Karpas-422 (cell line): ENCODE measurements around the gene ANKRD34C. TPM values are rescaled to one million over a fixed set of nuclear protein-coding genes. Genes with fewer than 3 reads are reported as not detected.

Experiments used
- DNase-seq: peaks from one replicate; pipeline ENCODE4 v3.0.0-alpha.2; 2015
- H2AFZ ChIP-seq: fragments of 200-600 bp; sonication (generic); 2 replicates; pipeline ENCODE4 v1.6.1; 2014; ENCODE audit warnings: antibody characterized with exemption, low read length, mixed read lengths
- H3K27ac ChIP-seq: fragments of 200-600 bp; sonication (generic); 2 replicates; pipeline ENCODE4 v1.5.1; 2014; ENCODE audit warnings: mild to moderate bottlenecking, low read length, moderate library complexity
- H3K27me3 ChIP-seq: fragments of 200-600 bp; sonication (generic); 2 replicates; pipeline ENCODE4 v1.6.1; 2014; ENCODE audit warnings: low read length, mixed read lengths
- H3K36me3 ChIP-seq: fragments of 200-600 bp; sonication (generic); 2 replicates; pipeline ENCODE4 v1.6.1; 2014; ENCODE audit warnings: low read length, mixed read lengths; ENCODE audit not compliant: insufficient read depth
- H3K4me1 ChIP-seq: fragments of 200-600 bp; sonication (generic); 2 replicates; pipeline ENCODE4 v1.6.1; 2014; ENCODE audit warnings: mild to moderate bottlenecking, low read length, mixed read lengths
- H3K4me2 ChIP-seq: fragments of 200-600 bp; sonication (generic); 2 replicates; pipeline ENCODE4 v1.6.1; 2014; ENCODE audit warnings: low read length, low read depth, mild to moderate bottlenecking; ENCODE audit not compliant: poor library complexity, severe bottlenecking
- H3K4me3 ChIP-seq: fragments of 200-600 bp; sonication (generic); 2 replicates; pipeline ENCODE4 v1.5.1; 2014; ENCODE audit warnings: mild to moderate bottlenecking, antibody characterized with exemption, low read length, mixed read lengths
- H3K79me2 ChIP-seq: fragments of 200-600 bp; sonication (generic); 2 replicates; pipeline ENCODE4 v1.6.1; 2014; ENCODE audit warnings: mild to moderate bottlenecking, low read length, mixed read lengths
- H3K9ac ChIP-seq: fragments of 200-600 bp; sonication (generic); 2 replicates; pipeline ENCODE4 v1.6.0; 2014; ENCODE audit warnings: low read length
- H3K9me2 ChIP-seq: fragments of 200-600 bp; sonication (generic), shearing (Covaris generic); replicated peaks from 2 replicates; pipeline ENCODE4 v1.6.0; 2014; ENCODE audit warnings: mild to moderate bottlenecking, low read length, moderate library complexity; ENCODE audit not compliant: insufficient read depth
- H3K9me3 ChIP-seq: fragments of 300-700, 200-600 bp; sonication (generic); 2 replicates; pipeline ENCODE4 v1.6.1; 2014; ENCODE audit warnings: low read length, mixed read lengths
- H4K20me1 ChIP-seq: fragments of 200-600 bp; sonication (generic); 2 replicates; pipeline ENCODE4 v1.6.1; 2014; ENCODE audit warnings: mild to moderate bottlenecking, antibody characterized with exemption, low read length, low read depth; ENCODE audit not compliant: insufficient read depth
- total RNA-seq: library from RNA; depleted of rRNA; stranded (reverse); fragments of >200 nt; shearing (Covaris generic); gene quantifications from 2 replicates; pipeline ENCODE4 v1.2.3, GENCODE V29; 2014; ENCODE audit warnings: low replicate concordance; rRNA removed

ANKRD34C gene
- 0.93 TPM in 1 of 2 replicates, not detected in the other for total RNA-seq

DNA sequence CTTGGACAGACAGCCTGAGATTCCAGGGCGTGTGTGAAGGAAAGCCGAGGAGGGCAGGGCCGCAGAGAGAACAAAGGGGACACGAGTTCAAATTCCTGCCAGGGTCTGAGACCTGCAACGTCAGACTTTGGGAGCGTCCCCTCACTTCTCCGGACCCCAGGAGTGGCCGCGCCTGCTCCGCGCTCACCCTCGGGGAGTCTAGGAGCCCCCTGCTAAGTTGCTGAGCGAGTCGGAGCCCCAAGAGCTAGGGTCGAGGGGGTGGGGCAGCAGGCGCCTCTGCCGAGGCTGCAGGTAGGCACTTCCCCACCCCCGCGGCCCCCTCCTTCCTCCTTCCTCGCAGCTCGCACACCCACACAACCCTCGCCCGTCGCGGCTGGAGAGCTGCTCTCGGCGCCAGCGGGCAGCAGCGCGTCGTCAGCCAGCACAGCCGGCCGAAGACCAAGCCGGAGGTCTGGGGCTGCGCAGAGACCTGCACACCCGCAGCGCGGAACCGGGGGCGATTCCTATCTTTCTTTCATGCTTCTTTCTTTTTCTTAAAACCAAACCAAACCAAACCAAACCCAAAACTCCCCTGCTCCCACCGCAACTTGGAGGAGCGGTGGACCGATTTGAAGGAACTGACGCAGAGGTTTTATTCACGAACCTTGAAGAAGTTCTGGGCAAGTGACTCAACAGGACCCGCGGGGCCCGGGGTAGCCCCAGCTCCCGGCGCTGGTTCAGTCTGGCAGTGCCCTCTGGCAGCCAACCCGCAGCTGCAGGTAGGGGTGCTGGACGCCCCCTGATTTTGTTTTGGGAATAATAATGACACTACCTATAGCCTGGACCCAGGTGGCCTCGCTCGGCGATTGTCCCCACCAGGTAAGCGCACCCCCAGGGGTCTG, at the start of gene ANKRD34C:
Gene ANKRD34C (plus strand): TSS at position 352 of the 881 bp plus-strand sequence. CDS start 10,563 bp downstream, outside the sequence.
- Histone ChIP-seq H3K9me2 (no peaks in the 10 kb centered on the region), H3K4me2 (no peak within 1 kb of the TSS), H3K4me3 (no peak within 1 kb of the TSS), H3K9me3 (no peaks in the 10 kb centered on the region), H3K79me2 (no peaks in the 10 kb centered on the region), H3K9ac (no peak within 1 kb of the TSS), H4K20me1 (no peaks in the 10 kb centered on the region), H3K4me1 (no peaks in the 10 kb centered on the region), H3K27ac (no peak within 1 kb of the TSS), H2AFZ (no peak within 1 kb of the TSS), H3K36me3 (no peaks in the 10 kb centered on the region), H3K27me3 (no peaks in the 10 kb centered on the region)
- no peak for DNase-seq

DNA sequence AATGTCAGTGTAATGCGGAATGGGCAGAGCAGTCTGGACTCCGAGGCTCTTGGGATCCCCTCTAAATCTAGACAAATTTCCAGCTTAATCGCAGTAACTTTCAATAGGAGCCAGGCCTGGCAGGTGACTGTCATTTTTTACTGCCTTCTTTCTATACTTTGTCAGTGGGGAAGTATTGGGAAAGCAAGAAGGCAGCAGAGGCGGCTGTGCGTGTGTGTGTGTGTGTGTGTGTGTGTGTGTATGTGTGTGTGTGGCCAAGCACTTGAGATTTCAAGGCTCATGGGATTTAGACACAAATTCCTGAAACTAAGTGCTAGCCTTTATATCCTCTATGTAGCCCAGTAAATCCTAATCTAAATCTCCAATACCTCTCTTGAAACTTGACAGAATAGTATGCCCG, 49.3 kb upstream of the ANKRD34C start:
- DNase-seq = no peak
- no peak overlapping the region for H3K27ac ChIP-seq

DNA sequence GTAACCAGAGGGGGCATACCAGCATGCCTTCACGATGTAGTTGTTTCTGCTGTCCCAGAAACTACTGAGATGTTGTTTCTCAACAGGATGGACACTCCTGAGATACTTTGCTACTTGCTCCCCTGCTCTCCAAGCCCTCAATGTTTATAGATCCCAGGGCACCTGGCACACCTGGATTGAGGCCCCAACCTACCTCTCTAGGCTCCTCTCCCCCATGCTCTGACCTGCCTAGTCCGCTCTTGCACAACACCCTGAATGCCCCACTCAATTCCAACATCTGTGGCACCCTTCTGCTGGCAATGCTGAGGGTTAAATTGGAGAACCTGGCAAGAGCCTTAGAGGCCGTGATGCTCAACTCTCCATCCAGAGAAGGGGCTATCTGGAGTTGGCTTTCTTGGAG, 42.5 kb upstream of the ANKRD34C start:
- Histone ChIP-seq H4K20me1 (no peaks in the 10 kb centered on the region), H3K9me3 (no peaks in the 10 kb centered on the region), H3K4me1 (no peaks in the 10 kb centered on the region), H3K27ac (no peak overlapping the region), H3K9ac (no peak overlapping the region), H3K27me3 (no peaks in the 10 kb centered on the region), H3K4me2 (no peak overlapping the region), H2AFZ (no peak overlapping the region), H3K79me2 (no peaks in the 10 kb centered on the region), H3K4me3 (no peak overlapping the region), H3K36me3 (no peaks in the 10 kb centered on the region), H3K9me2 (no peaks in the 10 kb centered on the region)
- no peak for DNase-seq

More for the DNA sequence above, 49.3 kb upstream of the ANKRD34C start:
- H3K4me1 ChIP-seq = no peaks in the 10 kb centered on the region
- no peak overlapping the region for H3K9ac ChIP-seq
- no peak overlapping the region for H3K4me2 ChIP-seq
- peaks cover 2% of the 10 kb centered on the region; the same call in 1 of the 2 replicates for H3K27me3 ChIP-seq
- H3K9me3 ChIP-seq = peaks cover 11% of the 10 kb centered on the region
- H3K79me2 ChIP-seq = no peaks in the 10 kb centered on the region
- no peaks in the 10 kb centered on the region for H3K36me3 ChIP-seq
- H3K4me3 ChIP-seq = no peak overlapping the region
- no peak overlapping the region for H2AFZ ChIP-seq
- H3K9me2 ChIP-seq = no peaks in the 10 kb centered on the region
- H4K20me1 ChIP-seq = no peaks in the 10 kb centered on the region

DNA sequence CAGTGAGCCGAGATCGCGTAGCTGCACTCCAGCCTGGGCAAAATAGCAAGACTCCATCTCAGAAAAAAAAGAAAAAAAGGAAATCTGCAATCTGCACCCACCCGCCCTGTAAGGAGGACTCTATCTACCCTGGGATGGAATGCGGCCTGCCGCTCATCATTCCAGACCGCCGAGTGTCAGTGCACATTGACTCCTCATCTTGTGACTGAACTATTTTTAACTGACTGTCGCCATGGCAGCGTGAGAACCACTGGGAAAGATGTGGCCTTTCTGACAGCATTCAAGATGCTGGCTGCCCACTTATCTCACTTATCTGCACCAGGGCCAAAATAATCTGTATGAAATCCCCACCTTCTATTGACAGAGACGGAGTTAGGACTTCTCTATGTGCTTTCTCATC, 38.8 kb upstream of the ANKRD34C start:
- Histone ChIP-seq H3K4me2 (no peak overlapping the region), H3K36me3 (no peaks in the 10 kb centered on the region), H3K27ac (no peak overlapping the region), H3K27me3 (no peaks in the 10 kb centered on the region), H3K4me1 (no peaks in the 10 kb centered on the region), H3K4me3 (no peak overlapping the region), H3K9ac (no peak overlapping the region), H4K20me1 (no peaks in the 10 kb centered on the region), H2AFZ (no peak overlapping the region), H3K9me2 (no peaks in the 10 kb centered on the region), H3K9me3 (no peaks in the 10 kb centered on the region), H3K79me2 (no peaks in the 10 kb centered on the region)
- no peak for DNase-seq

DNA sequence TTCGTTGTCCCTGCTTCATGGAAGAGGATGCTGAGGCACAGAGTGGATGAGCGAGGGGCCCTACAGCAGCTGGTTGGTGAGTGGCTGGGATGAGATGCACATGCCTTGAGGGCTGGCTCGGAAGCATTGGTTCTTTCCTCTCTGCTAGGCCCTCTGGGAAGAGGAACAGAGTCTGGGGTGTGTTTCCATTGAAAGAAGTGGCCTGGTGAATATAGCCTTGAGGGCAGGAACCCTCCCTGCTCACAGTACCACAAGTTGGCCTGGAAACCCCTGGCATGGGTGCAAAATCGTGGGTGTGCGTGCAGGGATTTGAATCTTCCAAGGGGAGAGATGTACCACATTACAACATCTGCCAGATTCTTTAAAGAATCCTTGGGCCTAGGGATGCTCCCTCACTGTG, 37.6 kb upstream of the ANKRD34C start:
- Histone ChIP-seq H3K9ac (no peak overlapping the region), H3K36me3 (no peaks in the 10 kb centered on the region), H3K4me3 (no peak overlapping the region), H3K4me2 (no peak overlapping the region), H3K4me1 (no peaks in the 10 kb centered on the region), H2AFZ (no peak overlapping the region), H4K20me1 (no peaks in the 10 kb centered on the region), H3K79me2 (no peaks in the 10 kb centered on the region), H3K9me3 (no peaks in the 10 kb centered on the region), H3K27ac (no peak overlapping the region), H3K9me2 (no peaks in the 10 kb centered on the region), H3K27me3 (no peaks in the 10 kb centered on the region)
- no peak for DNase-seq

DNA sequence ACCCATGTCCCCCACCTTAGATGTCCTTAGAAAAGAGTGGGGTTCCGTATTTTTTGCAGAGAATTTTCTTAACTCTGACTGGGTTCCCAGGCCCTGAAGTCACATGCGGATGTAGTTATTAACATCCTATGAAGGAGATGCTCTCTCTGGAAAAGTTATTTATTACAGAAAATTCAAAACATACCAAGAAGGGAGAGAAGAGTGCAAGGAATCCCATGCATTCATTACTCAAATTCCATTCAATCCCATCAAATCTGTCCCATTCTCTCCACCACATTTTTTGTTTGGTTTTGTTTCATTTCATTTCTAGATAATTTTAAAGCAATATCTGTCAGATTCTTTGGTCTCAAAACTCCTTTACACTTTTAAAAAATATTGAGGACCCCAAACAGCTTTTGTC, 34.3 kb upstream of the ANKRD34C start:
- no peak for DNase-seq
- no peak overlapping the region for H3K4me3 ChIP-seq
- H3K79me2 ChIP-seq = no peaks in the 10 kb centered on the region
- no peaks in the 10 kb centered on the region for H3K27me3 ChIP-seq
- H3K4me2 ChIP-seq = no peak overlapping the region
- no peaks in the 10 kb centered on the region for H3K36me3 ChIP-seq
- H3K9me2 ChIP-seq = no peaks in the 10 kb centered on the region
- no peak overlapping the region for H2AFZ ChIP-seq
- H3K9ac ChIP-seq = no peak overlapping the region
- no peaks in the 10 kb centered on the region for H3K4me1 ChIP-seq
- H3K9me3 ChIP-seq = no peaks in the 10 kb centered on the region
- H4K20me1 ChIP-seq = no peaks in the 10 kb centered on the region
- no peak overlapping the region for H3K27ac ChIP-seq

DNA sequence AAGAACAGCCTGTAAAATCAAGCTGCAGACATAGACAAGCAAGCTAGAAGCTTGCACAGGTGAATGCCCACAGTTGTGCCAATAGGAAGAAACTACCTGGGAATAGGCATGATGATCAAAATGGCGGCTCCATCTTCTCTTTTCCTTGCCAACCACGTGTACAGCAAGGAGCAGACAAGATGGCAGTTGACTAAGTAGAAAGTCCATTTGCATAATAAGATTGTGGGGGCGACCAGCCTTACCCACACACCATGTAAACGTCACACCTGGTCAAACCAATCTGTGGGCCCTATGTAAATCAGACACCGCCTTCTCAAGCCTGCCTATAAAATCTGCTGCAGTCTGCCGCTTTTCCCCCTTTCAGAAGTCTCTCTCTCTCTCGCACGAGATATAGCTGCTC, 25.1 kb upstream of the ANKRD34C start:
- Histone ChIP-seq H3K79me2 (no peaks in the 10 kb centered on the region), H3K36me3 (no peaks in the 10 kb centered on the region), H2AFZ (no peak overlapping the region), H3K27me3 (peaks cover 4% of the 10 kb centered on the region; the same call in 1 of the 2 replicates), H3K9me3 (no peaks in the 10 kb centered on the region), H3K4me1 (no peaks in the 10 kb centered on the region), H3K9me2 (no peaks in the 10 kb centered on the region; the same call in 1 of the 2 replicates), H3K4me3 (no peak overlapping the region), H3K4me2 (no peak overlapping the region), H3K27ac (no peak overlapping the region), H3K9ac (no peak overlapping the region), H4K20me1 (no peaks in the 10 kb centered on the region)
- DNase-seq = no peak

DNA sequence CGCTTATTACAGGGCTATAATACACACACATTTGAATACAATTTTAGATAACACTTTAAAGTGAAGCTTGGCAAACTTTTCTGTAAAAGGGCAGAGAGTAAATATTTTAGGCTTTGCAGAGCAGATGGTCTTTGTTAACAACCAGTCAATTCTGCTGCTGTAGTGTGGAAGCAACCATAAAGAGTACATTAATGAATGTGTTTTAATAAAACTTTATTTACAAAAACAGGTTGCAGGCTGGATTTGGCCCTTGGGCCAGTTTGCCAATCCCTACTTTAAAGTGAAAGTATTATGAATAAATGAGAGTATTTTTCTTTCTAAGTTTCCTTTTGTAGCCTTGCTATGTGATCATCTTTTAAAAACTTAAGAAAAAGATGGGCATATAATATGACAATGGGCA, 20.7 kb upstream of the ANKRD34C start:
- Histone ChIP-seq H3K9ac (no peak overlapping the region), H3K79me2 (no peaks in the 10 kb centered on the region), H3K9me3 (no peaks in the 10 kb centered on the region), H3K4me1 (no peaks in the 10 kb centered on the region), H3K4me2 (no peak overlapping the region), H4K20me1 (no peaks in the 10 kb centered on the region), H3K36me3 (no peaks in the 10 kb centered on the region), H3K9me2 (no peaks in the 10 kb centered on the region; the same call in 1 of the 2 replicates), H2AFZ (no peak overlapping the region), H3K27ac (no peak overlapping the region), H3K27me3 (peaks cover 4% of the 10 kb centered on the region; the same call in 1 of the 2 replicates), H3K4me3 (no peak overlapping the region)
- no peak for DNase-seq
